Lower leg skin (tissue), 3 donors: ENCODE results near the gene BCAR1.
"Not testable (repeated sequence)": the region's sequence is repeated elsewhere in the genome, so short reads cannot be mapped to it uniquely, and the experiment has no call there.

Experiments
- POLR2A ChIP-seq, 2 donors: fragments of 450-650 bp; IDR thresholded peaks; one replicate each; pipeline ENCODE4 v1.6.1; 2016 to 2017; ENCODE audit warnings: antibody characterized with exemption in 2 of 2, mild to moderate bottlenecking in 1 of 2, moderate library complexity in 1 of 2
- TF ChIP-seq, protein P1 (sequence below), 3 donors: fragments of 450-650 bp; IDR thresholded peaks; one replicate each; pipeline ENCODE4 v1.5.1; 2016; ENCODE audit warnings: antibody characterized with exemption in 3 of 3, mild to moderate bottlenecking in 3 of 3, moderate library complexity in 2 of 3

DNA sequence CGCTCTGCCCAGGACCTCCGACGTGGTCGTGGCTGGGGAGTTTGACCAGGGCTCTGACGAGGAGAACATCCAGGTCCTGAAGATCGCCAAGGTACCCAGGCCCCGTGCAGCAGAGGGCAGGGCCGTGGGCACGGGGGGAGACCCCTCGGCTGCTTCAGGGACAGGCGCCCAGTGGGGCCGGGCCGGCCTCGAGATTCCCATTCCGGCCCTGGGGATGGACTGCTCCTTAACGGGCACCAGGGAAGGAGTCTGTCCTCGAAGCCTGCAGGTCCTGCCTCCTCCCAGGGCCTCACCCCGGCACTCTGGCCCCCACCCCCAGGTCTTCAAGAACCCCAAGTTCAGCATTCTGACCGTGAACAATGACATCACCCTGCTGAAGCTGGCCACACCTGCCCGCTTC is 28.3 kb downstream of the BCAR1 start:
- TF ChIP-seq POLR2A (IDR thresholded peaks at IDR 0.05): not testable (repeated sequence)
- TF ChIP-seq, protein P1, sequence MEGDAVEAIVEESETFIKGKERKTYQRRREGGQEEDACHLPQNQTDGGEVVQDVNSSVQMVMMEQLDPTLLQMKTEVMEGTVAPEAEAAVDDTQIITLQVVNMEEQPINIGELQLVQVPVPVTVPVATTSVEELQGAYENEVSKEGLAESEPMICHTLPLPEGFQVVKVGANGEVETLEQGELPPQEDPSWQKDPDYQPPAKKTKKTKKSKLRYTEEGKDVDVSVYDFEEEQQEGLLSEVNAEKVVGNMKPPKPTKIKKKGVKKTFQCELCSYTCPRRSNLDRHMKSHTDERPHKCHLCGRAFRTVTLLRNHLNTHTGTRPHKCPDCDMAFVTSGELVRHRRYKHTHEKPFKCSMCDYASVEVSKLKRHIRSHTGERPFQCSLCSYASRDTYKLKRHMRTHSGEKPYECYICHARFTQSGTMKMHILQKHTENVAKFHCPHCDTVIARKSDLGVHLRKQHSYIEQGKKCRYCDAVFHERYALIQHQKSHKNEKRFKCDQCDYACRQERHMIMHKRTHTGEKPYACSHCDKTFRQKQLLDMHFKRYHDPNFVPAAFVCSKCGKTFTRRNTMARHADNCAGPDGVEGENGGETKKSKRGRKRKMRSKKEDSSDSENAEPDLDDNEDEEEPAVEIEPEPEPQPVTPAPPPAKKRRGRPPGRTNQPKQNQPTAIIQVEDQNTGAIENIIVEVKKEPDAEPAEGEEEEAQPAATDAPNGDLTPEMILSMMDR (IDR thresholded peaks at IDR 0.05): not testable (repeated sequence)
